Measurements from ENCODE around the gene CFAP251.

GRCh38 chr12:121955258-121956237 lies 37.2 kb downstream of the CFAP251 start:
- TF ChIP-seq, protein P1, sequence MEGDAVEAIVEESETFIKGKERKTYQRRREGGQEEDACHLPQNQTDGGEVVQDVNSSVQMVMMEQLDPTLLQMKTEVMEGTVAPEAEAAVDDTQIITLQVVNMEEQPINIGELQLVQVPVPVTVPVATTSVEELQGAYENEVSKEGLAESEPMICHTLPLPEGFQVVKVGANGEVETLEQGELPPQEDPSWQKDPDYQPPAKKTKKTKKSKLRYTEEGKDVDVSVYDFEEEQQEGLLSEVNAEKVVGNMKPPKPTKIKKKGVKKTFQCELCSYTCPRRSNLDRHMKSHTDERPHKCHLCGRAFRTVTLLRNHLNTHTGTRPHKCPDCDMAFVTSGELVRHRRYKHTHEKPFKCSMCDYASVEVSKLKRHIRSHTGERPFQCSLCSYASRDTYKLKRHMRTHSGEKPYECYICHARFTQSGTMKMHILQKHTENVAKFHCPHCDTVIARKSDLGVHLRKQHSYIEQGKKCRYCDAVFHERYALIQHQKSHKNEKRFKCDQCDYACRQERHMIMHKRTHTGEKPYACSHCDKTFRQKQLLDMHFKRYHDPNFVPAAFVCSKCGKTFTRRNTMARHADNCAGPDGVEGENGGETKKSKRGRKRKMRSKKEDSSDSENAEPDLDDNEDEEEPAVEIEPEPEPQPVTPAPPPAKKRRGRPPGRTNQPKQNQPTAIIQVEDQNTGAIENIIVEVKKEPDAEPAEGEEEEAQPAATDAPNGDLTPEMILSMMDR (tag by site-specific recombination; IDR thresholded peaks at IDR 0.05), result no peak
- TF ChIP-seq SP2 (tag by site-specific recombination; IDR thresholded peaks at IDR 0.05), result no peak
- TF ChIP-seq, protein P2, sequence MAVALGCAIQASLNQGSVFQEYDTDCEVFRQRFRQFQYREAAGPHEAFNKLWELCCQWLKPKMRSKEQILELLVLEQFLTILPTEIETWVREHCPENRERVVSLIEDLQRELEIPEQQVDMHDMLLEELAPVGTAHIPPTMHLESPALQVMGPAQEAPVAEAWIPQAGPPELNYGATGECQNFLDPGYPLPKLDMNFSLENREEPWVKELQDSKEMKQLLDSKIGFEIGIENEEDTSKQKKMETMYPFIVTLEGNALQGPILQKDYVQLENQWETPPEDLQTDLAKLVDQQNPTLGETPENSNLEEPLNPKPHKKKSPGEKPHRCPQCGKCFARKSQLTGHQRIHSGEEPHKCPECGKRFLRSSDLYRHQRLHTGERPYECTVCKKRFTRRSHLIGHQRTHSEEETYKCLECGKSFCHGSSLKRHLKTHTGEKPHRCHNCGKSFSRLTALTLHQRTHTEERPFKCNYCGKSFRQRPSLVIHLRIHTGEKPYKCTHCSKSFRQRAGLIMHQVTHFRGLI (tag by site-specific recombination; IDR thresholded peaks at IDR 0.05), result no peak
